HG03432 (cell line): Measurements from ENCODE around the gene KHDC4.
"Not testable (repeated sequence)": the region's sequence is repeated elsewhere in the genome, so short reads cannot be mapped to it uniquely, and the experiment has no call there.

Experiments
- ATAC-seq: cut with Tn5 transposase; IDR thresholded peaks from one replicate; pipeline ENCODE4 v1.9.1; 2021; ENCODE audit warnings: mild to moderate bottlenecking, moderate library complexity; ENCODE audit not compliant: unreplicated experiment

KHDC4 gene

GRCh38 chr1:155941845-155942531, 7.8 kb upstream of the KHDC4 start:
- no peak for ATAC-seq

GRCh38 chr1:155940993-155941844, 7.0 kb upstream of the KHDC4 start, which contains the start of gene RXFP4:
RXFP4 (plus strand) TSS chr1:155941638; CDS start chr1:155941710, 72 bp downstream.
- ATAC-seq, result no peak

GRCh38 chr1:155940482-155940992, 6.3 kb upstream of the KHDC4 start:
- ATAC-seq, result no peak

DNA sequence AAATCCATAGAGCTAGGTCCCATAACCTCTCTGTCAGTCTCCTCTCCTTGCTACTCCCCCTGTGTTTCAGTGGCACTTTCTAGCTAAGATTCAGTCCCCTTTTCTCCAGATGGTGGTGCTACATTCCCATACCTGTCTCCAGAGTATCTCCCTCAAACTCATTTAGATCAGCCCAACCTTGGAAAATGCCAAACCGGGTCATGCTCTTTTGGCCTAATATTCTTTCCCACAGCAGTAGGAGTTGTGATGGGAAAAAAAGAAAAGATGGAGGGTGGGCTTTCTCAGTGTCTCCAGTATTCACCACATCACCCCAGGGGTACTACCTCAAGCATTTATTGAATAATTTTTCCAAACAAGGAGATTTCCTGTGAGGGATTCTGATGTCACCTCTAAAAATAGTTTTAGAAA, 4.0 kb upstream of the KHDC4 start:
- ATAC-seq, result no peak

DNA sequence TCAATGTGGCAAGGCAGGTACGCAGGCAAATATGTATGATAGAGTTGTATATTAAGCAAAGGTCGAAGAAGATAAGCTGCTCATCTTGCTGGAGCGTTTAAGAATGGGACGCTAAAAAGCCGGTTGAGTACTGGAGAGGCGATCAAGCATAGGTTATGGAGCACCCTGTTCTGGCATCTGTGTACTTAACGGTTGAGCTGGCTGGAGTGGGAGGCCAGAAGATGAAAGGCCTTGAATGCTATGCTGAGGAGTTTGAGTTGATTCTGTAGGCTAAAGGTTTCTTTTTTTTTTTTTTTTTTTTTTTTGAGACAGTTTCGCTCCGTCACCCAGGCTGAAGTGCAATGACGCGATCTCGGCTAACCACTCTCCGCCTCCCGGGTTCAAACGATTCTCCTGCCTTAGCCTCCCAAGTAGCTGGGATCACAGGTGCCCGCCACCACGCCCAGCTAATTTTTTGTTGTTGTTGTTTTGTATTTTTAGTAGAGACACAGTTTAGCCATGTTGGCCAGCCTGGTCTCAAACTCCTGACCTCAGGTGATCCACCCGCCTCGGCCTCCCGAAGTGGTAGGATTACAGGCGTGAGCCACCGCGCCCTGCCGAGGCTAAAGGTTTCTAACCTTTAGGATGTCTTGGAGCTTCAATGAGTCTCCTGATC, 850 bp upstream of the KHDC4 start:
- no peak for ATAC-seq

DNA sequence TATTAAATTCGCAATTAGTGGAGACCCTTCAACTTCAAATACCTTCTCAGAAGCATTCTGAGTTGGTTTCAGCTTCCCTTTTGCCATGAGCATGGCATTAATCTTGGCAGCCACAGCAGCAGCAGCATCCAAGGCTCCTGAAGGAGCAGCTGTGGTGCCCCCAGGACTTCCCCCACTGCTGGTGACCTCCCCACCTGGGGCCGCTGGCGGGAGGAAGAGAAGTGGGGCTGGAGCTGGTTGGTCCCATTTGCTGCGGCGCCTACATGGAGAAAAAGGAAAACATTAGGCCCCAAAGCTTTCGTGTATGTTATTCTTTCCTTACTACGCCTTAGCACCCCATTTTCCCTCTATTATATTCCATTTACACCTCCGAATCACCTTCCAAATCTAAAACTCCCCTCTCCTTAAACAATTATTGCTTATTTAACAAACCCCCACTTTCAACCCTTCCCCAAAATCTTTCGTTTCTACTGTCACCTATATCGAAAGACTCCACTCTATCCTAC, 569 bp downstream of the KHDC4 start:
- ATAC-seq, result no peak

- ATAC-seq, result no peak
These were observed 1.7 kb downstream of the KHDC4 start for GRCh38 chr1:155932487-155932886.

GRCh38 chr1:155932081-155932480, 2.1 kb downstream of the KHDC4 start:
- ATAC-seq, result no peak

- ATAC-seq, result no peak
These were observed 2.7 kb downstream of the KHDC4 start for GRCh38 chr1:155931332-155932038.

- ATAC-seq, result not testable (repeated sequence)
These were observed 3.5 kb downstream of the KHDC4 start for GRCh38 chr1:155930725-155931124.

DNA sequence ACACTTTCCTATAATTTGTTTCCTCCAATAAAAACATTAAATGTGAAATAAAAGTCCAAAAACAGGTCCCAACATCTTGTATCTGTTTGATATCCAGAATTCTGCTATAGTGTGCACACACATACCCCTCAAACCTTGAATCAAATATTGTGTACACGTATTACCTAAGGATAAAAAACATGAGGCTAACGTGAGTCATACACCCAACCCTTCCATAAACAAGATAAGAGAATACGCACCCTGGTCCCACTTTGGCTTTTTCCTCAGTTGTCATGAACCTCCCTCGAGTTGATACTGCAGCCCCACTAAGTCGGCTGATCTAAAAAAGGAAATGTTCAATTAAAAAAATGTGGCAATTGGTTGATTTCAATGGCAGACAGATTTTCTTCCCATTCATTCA, 5.2 kb downstream of the KHDC4 start:
- no peak for ATAC-seq

DNA sequence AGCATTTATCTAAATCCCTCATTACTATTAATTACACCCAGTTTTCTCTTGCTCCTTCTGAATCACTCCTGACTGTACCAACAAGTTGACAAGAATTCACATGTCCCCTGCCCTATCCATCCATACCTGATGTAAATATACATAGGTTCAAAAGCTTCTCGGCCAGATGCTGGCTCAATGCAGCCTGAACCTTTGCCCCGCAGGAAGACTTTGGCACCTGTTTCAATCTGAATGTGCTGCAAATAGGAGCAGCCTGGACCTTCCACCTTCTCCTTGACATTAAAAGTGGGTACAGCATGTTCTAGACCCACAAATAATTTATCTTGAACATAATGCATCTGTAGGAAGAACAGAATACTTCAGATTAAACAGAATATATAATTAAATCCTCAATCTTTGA, 8.7 kb downstream of the KHDC4 start:
- no peak for ATAC-seq

- no peak for ATAC-seq
These were observed 13.5 kb downstream of the KHDC4 start for GRCh38 chr1:155920717-155921116.

DNA sequence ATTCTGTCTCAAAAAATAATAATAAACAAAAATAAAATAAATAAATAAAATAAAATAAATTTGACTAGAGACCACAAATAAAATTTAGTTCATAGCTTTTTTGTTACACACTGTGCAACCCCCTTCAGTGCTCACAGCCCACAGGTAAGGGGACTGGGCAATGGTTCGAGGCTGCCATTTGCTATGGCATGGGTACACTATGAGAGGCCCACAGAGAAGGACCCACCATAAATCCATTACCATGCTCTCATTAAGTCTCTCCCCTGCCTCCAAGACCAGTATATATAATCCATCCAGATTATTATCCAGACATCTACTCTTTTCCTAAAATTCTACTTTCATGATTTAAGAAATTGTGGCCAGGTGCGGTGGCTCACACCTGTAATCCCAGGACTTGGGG, 14.4 kb downstream of the KHDC4 start:
- no peak for ATAC-seq

DNA sequence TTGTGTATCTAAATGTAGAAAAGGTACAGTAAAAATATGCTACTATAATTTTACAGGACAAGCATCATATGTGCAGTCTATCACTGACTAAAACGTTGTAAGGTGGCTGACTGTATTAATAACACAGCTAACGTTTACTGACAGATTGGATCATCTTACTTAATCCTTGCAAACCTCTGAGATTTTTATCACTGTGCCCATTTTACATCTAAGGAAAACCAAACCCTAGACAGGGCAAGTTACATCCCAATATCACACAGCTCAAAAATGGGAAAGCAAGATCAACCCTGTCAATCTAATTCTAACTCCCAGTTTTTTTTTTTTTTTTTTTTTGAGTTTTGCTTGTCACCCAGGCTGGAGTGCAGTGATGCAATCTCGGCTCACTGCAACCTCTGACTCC, 15.6 kb downstream of the KHDC4 start:
- ATAC-seq, result no peak

- ATAC-seq, result no peak
These were observed 20.1 kb downstream of the KHDC4 start for GRCh38 chr1:155913969-155914757.

DNA sequence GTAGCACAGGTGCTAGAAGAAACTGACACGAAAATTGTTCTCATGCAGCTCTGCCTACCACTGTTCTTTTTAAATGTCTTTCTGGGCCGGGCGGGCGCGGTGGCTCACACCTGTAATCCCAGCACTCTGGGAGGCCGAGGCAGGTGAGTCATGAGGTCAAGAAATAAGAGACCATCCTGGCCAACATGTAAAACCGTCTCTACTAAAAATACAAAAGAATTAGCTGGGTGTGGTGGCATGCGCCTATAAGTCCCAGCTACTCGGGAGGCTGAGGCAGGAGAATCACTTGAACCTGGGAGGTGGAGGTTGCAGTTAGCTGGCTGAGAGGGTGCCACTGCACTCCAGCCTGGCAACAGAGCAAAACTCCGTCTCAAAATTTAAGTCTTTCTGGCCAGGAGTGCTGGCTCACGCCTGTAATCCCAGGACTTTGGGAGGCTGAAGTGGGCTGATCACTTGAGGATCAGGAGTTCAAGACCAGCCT, 22.1 kb downstream of the KHDC4 start:
- ATAC-seq, result no peak

DNA sequence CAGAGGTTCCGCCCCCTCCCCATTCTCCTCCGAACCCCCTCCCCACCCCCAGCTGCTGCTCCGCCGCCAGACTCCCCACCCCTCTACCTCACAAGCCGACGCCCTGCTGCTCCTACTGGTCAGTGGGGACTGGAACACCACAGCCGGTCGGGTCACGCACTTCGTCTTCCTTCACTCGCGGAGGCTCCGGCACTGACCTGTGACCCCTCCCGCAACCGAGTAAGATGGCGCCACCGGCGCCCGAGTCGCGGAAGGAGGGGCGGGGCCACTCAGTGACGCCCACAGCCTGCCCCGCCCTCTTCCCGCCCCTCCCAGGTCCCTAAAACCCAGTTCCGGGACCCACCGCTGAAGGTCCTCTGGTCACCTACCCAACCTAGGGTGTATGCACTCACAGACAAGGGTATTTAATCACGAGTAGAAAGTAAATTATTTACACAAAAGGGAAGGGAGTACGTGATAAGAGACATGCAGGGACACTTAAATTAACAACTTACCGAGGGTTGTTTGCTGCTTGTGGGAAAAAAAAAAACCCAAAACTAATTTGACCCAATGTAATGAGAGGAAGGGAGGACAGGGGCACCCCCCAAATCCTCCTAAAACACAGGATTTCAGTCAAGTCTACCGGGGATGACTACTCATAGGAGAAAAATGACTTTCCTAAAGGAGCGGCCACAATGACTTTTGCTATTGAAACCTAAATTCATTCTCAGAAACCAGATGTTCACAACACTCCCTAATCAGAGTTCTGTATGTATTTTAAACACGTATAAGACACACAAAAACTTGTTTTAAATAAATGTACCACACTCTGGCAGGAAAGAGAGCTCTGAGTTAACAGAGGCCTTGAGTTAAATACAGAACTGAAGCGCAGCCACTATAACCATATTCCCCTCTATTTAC, 22.8 kb downstream of the KHDC4 start, which contains the start of gene RIT1:
TSS of gene RIT1 (minus strand) at position 194 of the 900 bp plus-strand sequence. CDS start 588 bp downstream, outside the sequence.
- peak; percentile 82 for ATAC-seq
